Lower leg skin (tissue), 4 donors: ENCODE measurements around the gene DYRK3. TPM values are rescaled to one million over a fixed set of nuclear protein-coding genes. Genes with fewer than 3 reads are reported as not detected.

Source experiments
- DNase-seq, 2 donors: peaks; one replicate each; pipeline ENCODE4 v3.0.0-alpha.2; 2019; ENCODE audit warnings: low spot score in 2 of 2
- H3K4me3 ChIP-seq: fragments of 200-600 bp; sonication (generic); 2 replicates; pipeline ENCODE4 v1.5.1; 2017; ENCODE audit warnings: mild to moderate bottlenecking, low read depth; ENCODE audit not compliant: poor library complexity, severe bottlenecking
- CTCF ChIP-seq, 3 donors: fragments of 450-650 bp; IDR thresholded peaks; one replicate each; pipeline ENCODE4 v1.5.1; 2016; ENCODE audit warnings: antibody characterized with exemption in 3 of 3, mild to moderate bottlenecking in 3 of 3, moderate library complexity in 2 of 3
- POLR2A ChIP-seq, 2 donors: fragments of 450-650 bp; IDR thresholded peaks; one replicate each; pipeline ENCODE4 v1.6.1; 2016 to 2017; ENCODE audit warnings: antibody characterized with exemption in 2 of 2, mild to moderate bottlenecking in 1 of 2, moderate library complexity in 1 of 2
- WGBS, 2 donors: methylation state at CpG; one replicate each; pipeline ENCODE4 v1.1.5; 2018; 5-methylcytosine and 5-hydroxymethylcytosine counted together
- intact Hi-C: fragments of 100-400 bp; cut with DNase I; formaldehyde crosslinking; loops from one replicate; pipeline ENCODE4 v1.15.0; 2023; ENCODE audit warnings: low total_unique reads
- total RNA-seq, 4 donors: library from RNA; depleted of rRNA; stranded (reverse); fragments of >200 nt; gene quantifications; one replicate each; pipeline ENCODE4 v1.1.0, GENCODE V29; 2016

The DYRK3 gene
- total RNA-seq, 4 donors from 2014 or later: 1.4 to 4.7 (median 3.2) TPM

DNA sequence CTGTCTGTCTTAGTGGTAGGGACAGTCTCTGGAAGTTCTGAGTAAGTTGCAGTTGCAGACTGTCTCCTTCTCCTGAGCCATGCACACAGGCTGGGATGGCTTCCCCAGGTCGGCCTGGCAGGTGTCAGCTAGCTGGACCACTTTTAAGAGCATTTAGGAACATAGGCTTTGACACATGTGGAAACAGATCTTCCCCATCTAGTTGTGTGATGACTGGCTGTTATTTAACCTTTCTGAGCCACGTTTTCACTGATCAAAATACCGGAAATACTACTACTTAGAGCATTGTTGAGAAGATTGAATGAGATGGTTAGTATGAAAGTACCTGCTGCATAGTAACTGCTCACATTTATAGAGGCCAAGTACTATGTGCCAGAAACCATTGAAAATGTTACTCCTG, 43.2 kb downstream of the DYRK3 start:
- no peak for TF ChIP-seq POLR2A (IDR thresholded peaks at IDR 0.05)
- TF ChIP-seq CTCF (IDR thresholded peaks at IDR 0.05): no peak
- WGBS, 2 donors: 71 to 84% methylated on average over 3 of the region's 3 CpGs
- H3K4me3 ChIP-seq: no peak overlapping the region
- DNase-seq: no peak
- intact Hi-C loops: no loop called here

DNA sequence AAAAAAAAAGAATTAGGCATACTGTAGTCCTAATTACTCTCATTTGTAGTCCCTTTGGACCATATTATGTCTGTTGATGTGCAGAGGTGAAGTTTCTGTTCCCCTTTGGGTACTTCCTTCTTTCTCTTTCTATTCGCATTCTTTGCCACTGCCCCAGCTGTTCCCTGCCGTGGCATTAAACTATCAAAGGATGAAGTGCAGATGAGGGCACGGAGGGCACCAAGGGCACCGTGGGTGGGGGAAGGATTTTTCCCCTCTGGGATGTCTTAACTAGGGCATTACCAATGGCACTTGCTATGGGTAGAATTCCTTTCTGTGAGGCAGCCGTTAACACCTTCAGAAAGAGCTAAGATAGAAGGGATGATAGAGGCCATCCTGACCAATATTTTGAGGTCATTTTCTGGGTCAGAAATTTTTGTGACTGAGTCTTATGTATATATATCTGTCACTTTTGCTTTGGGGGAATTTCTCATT, 44.4 kb downstream of the DYRK3 start:
- WGBS, 2 donors: 56 to 68% methylated on average over 5 of the region's 5 CpGs
- H3K4me3 ChIP-seq: no peak overlapping the region
- no peak for DNase-seq
- intact Hi-C loops: no loop called here
- TF ChIP-seq CTCF (IDR thresholded peaks at IDR 0.05): no peak

GRCh38 chr1:206680279-206680678, 44.9 kb downstream of the DYRK3 start:
- no peak overlapping the region for H3K4me3 ChIP-seq
- DNase-seq: no peak
- TF ChIP-seq POLR2A (IDR thresholded peaks at IDR 0.05) (no peak), CTCF (IDR thresholded peaks at IDR 0.05) (no peak)
- intact Hi-C loops: no loop called here
- 73% methylated on average over 4 of the region's 4 CpGs for WGBS, 2 donors

DNA sequence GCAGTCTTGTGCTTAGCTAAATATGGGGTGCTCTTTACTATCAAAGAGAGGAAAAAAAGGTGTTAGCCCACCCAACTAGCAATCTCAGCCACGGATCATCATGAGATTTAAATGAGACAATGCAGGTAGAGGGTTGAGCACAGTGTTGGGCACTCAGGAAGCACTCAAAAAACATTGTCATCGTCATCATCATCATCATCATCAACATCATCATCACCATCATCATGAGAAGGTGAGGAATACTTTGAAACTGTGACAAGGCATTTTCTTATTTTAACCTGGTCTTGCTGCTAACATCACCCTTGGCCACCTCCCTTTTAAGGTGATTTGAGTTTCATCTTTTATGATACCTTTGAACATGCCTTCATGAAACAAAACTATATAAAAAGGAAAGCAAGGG, 46.0 kb downstream of the DYRK3 start:
- no peak overlapping the region for H3K4me3 ChIP-seq
- intact Hi-C loops: no loop called here
- 58 to 67% methylated on average over 2 of the region's 2 CpGs for WGBS, 2 donors
- TF ChIP-seq CTCF (IDR thresholded peaks at IDR 0.05): no peak
- no peak for TF ChIP-seq POLR2A (IDR thresholded peaks at IDR 0.05)
- DNase-seq: no peak

DNA sequence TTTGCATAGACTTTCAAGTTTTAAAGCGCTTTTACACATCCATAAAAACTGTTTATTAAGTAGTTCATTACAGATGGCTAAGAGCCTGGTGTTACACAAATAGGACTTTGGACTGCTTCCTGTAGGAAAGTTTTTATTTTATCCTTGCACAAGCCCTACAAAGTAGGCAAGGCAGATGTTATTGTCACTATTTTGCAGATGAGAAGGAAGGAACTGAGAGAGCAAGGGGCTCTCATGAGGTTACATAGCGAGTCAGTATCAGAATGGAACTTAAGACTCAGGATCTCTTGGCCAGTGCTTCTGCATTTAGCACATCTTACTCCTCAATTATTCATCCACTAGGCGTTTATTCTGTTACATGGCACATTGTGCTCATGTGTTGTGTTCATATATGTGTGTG, 46.8 kb downstream of the DYRK3 start:
- no peak for DNase-seq
- TF ChIP-seq POLR2A (IDR thresholded peaks at IDR 0.05) (no peak), CTCF (IDR thresholded peaks at IDR 0.05) (no peak)
- WGBS, 2 donors: 67 to 73% methylated on average over 3 of the region's 3 CpGs
- intact Hi-C loops: no loop called here
- no peak overlapping the region for H3K4me3 ChIP-seq

DNA sequence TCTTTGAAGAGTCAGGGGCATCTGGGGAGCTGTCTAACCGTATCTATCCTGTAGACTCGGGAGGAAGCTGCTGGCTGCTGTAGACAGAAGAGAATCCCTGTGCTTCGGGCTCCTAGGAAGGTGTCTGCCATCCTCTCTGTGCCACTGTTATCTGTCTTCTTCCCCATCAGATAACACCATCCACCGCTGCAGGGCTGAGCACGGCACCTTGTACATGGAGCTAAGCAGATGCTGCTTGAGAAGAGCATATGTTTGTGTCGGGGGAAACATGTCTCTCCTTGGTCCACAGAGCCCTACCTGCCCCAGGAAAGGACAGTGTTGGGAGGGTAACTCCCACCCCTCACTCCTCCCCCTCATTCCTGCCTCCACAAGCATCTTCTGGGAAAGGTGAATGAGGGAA, 48.0 kb downstream of the DYRK3 start:
- intact Hi-C loops: no loop called here
- no peak overlapping the region for H3K4me3 ChIP-seq
- peak in 1 of 2 donors; percentile 70 for DNase-seq
- 85 to 91% methylated on average over 6 of the region's 6 CpGs for WGBS, 2 donors
- TF ChIP-seq POLR2A (IDR thresholded peaks at IDR 0.05) (no peak), CTCF (IDR thresholded peaks at IDR 0.05) (no peak)
